Activated CD4-positive, alpha-beta T cell treated with anti-CD3 and anti-CD28 coated beads, Interleukin-2, amount 10 ng/mL, durations not matched to agents 7 days and 5 days (primary cell): ENCODE results near the gene OR2T2. TPM values are rescaled to one million over a fixed set of nuclear protein-coding genes. Genes with fewer than 3 reads are reported as not detected.
A peak's percentile ranks its signal among the peaks of the same experiment; 100 is the strongest.
"Not testable (repeated sequence)": the region's sequence is repeated elsewhere in the genome, so short reads cannot be mapped to it uniquely, and the experiment has no call there.

Experiments used
- CTCF ChIA-PET: fragments of 350-600 bp; sonication (Branson Sonifier 250); formaldehyde crosslinking; loops from one replicate; lab custom pipeline; 2021; ENCODE audit warnings: antibody characterized with exemption; lab: Charles Lee
- POLR2A ChIA-PET: fragments of 350-600 bp; sonication (Branson Sonifier 250); formaldehyde crosslinking; loops from one replicate; lab custom pipeline; 2021; ENCODE audit warnings: antibody characterized with exemption; lab: Charles Lee
- DNase-seq: peaks from one replicate; pipeline ENCODE4 v3.0.0-alpha.2; 2020
- H3K27ac Mint-ChIP-seq: one replicate; pipeline ENCODE4 v1.8.0; 2021; ENCODE audit warnings: mild to moderate bottlenecking, moderate library complexity, mixed read lengths
- H3K27me3 Mint-ChIP-seq: one replicate; pipeline ENCODE4 v1.8.0; 2021; ENCODE audit warnings: mixed read lengths
- H3K36me3 Mint-ChIP-seq: one replicate; pipeline ENCODE4 v1.8.0; 2021; ENCODE audit warnings: low read depth, mixed read lengths
- H3K4me1 Mint-ChIP-seq: one replicate; pipeline ENCODE4 v1.8.0; 2021; ENCODE audit warnings: mixed read lengths
- H3K4me3 Mint-ChIP-seq: one replicate; pipeline ENCODE4 v1.8.0; 2021; ENCODE audit warnings: mild to moderate bottlenecking, moderate library complexity, mixed read lengths
- H3K9me3 Mint-ChIP-seq: one replicate; pipeline ENCODE4 v1.8.0; 2021; ENCODE audit warnings: mixed read lengths
- total RNA-seq, 2 experiments: library from RNA; stranded (reverse); gene quantifications; one replicate each; pipeline ENCODE4 v1.2.3, GENCODE V29; 2021

OR2T2 gene
- not detected for total RNA-seq

- H3K4me3 Mint-ChIP-seq, H3K27ac Mint-ChIP-seq, H3K27me3 Mint-ChIP-seq, DNase-seq, H3K4me1 Mint-ChIP-seq, CTCF ChIA-PET, POLR2A ChIA-PET, H3K9me3 Mint-ChIP-seq, H3K36me3 Mint-ChIP-seq: not testable (repeated sequence)
Measured at GRCh38 chr1:248445399-248445798, at the start of gene OR2T2. Gene OR2T2, plus strand, starts transcription at chr1:248445637. Its CDS starts 7,161 bp downstream, at chr1:248452798.

GRCh38 chr1:248402748-248403147 is 42.7 kb upstream of the OR2T2 start, which contains the start of gene OR2T1:
Gene OR2T1, plus strand, starts transcription at chr1:248403048. Its CDS starts 3,100 bp downstream, at chr1:248406148.
- Mint-ChIP-seq H3K27me3 (no peaks in the 10 kb centered on the region), H3K4me3 (no peak within 1 kb of the TSS), H3K27ac (no peak within 1 kb of the TSS), H3K9me3 (no peaks in the 10 kb centered on the region), H3K4me1 (peaks cover 12% of the 10 kb centered on the region), H3K36me3 (no peaks in the 10 kb centered on the region)
- DNase-seq, result no peak
- CTCF ChIA-PET, result no interaction called here
- POLR2A ChIA-PET, result no interaction called here

- no peaks in the 10 kb centered on the region for H3K27me3 Mint-ChIP-seq
- peaks cover 12% of the 10 kb centered on the region for H3K4me1 Mint-ChIP-seq
- DNase-seq, result no peak
- H3K36me3 Mint-ChIP-seq, result no peaks in the 10 kb centered on the region
- H3K4me3 Mint-ChIP-seq, result no peak overlapping the region
- ChIA-PET POLR2A (no interaction called here), CTCF (interaction anchor here (0.7 kb wide), 2 partner anchors 381 to 1024 kb away, joined by 3 read pairs; no protein-coding TSS in a partner anchor)
- no peak overlapping the region for H3K27ac Mint-ChIP-seq
- no peaks in the 10 kb centered on the region for H3K9me3 Mint-ChIP-seq
Measured at GRCh38 chr1:248404024-248404423, 41.4 kb upstream of the OR2T2 start.

- ChIA-PET CTCF (no interaction called here), POLR2A (no interaction called here)
- no peak for DNase-seq
- no peaks in the 10 kb centered on the region for H3K36me3 Mint-ChIP-seq
- H3K4me3 Mint-ChIP-seq, result no peak overlapping the region
- H3K27ac Mint-ChIP-seq, result peak overlapping the region; percentile 19
- no peaks in the 10 kb centered on the region for H3K27me3 Mint-ChIP-seq
- peaks cover 15% of the 10 kb centered on the region for H3K9me3 Mint-ChIP-seq
- H3K4me1 Mint-ChIP-seq, result peaks cover 12% of the 10 kb centered on the region
Measured at GRCh38 chr1:248406721-248407692, 38.4 kb upstream of the OR2T2 start.

- H3K4me1 Mint-ChIP-seq, result peaks cover 5% of the 10 kb centered on the region
- no peak overlapping the region for H3K27ac Mint-ChIP-seq
- ChIA-PET CTCF (no interaction called here), POLR2A (no interaction called here)
- no peak overlapping the region for H3K4me3 Mint-ChIP-seq
- no peaks in the 10 kb centered on the region for H3K27me3 Mint-ChIP-seq
- DNase-seq, result no peak
- peaks cover 7% of the 10 kb centered on the region for H3K36me3 Mint-ChIP-seq
- peaks cover 28% of the 10 kb centered on the region for H3K9me3 Mint-ChIP-seq
Measured at GRCh38 chr1:248416226-248416625, 29.2 kb upstream of the OR2T2 start.

GRCh38 chr1:248417854-248418253 is 27.6 kb upstream of the OR2T2 start:
- H3K4me1 Mint-ChIP-seq, result peaks cover 5% of the 10 kb centered on the region
- peaks cover 30% of the 10 kb centered on the region for H3K9me3 Mint-ChIP-seq
- H3K4me3 Mint-ChIP-seq, result no peak overlapping the region
- ChIA-PET CTCF (no interaction called here), POLR2A (no interaction called here)
- no peaks in the 10 kb centered on the region for H3K27me3 Mint-ChIP-seq
- H3K36me3 Mint-ChIP-seq, result peaks cover 7% of the 10 kb centered on the region
- no peak for DNase-seq
- H3K27ac Mint-ChIP-seq, result no peak overlapping the region

- Mint-ChIP-seq H3K36me3 (peaks cover 7% of the 10 kb centered on the region), H3K4me1 (peaks cover 5% of the 10 kb centered on the region), H3K4me3 (no peak overlapping the region), H3K9me3 (peaks cover 25% of the 10 kb centered on the region), H3K27ac (no peak overlapping the region), H3K27me3 (no peaks in the 10 kb centered on the region)
- ChIA-PET POLR2A (no interaction called here), CTCF (no interaction called here)
- DNase-seq, result no peak
Measured at GRCh38 chr1:248421384-248421783, 24.1 kb upstream of the OR2T2 start.

- H3K4me3 Mint-ChIP-seq, POLR2A ChIA-PET, H3K36me3 Mint-ChIP-seq, CTCF ChIA-PET, H3K9me3 Mint-ChIP-seq, DNase-seq, H3K27ac Mint-ChIP-seq, H3K4me1 Mint-ChIP-seq, H3K27me3 Mint-ChIP-seq: not testable (repeated sequence)
Measured at GRCh38 chr1:248427526-248428191, 17.8 kb upstream of the OR2T2 start.

GRCh38 chr1:248428192-248428533 is 17.3 kb upstream of the OR2T2 start:
- POLR2A ChIA-PET, H3K4me1 Mint-ChIP-seq, CTCF ChIA-PET, H3K27ac Mint-ChIP-seq, DNase-seq, H3K36me3 Mint-ChIP-seq, H3K27me3 Mint-ChIP-seq, H3K9me3 Mint-ChIP-seq, H3K4me3 Mint-ChIP-seq: not testable (repeated sequence)

GRCh38 chr1:248431683-248432082 is 13.8 kb upstream of the OR2T2 start:
- POLR2A ChIA-PET, H3K36me3 Mint-ChIP-seq, DNase-seq, H3K4me3 Mint-ChIP-seq, CTCF ChIA-PET, H3K4me1 Mint-ChIP-seq, H3K27ac Mint-ChIP-seq, H3K9me3 Mint-ChIP-seq, H3K27me3 Mint-ChIP-seq: not testable (repeated sequence)

GRCh38 chr1:248432201-248432600 is 13.2 kb upstream of the OR2T2 start:
- H3K27ac Mint-ChIP-seq, H3K36me3 Mint-ChIP-seq, H3K27me3 Mint-ChIP-seq, POLR2A ChIA-PET, CTCF ChIA-PET, H3K9me3 Mint-ChIP-seq, H3K4me3 Mint-ChIP-seq, H3K4me1 Mint-ChIP-seq, DNase-seq: not testable (repeated sequence)

- DNase-seq, H3K27me3 Mint-ChIP-seq, H3K4me1 Mint-ChIP-seq, POLR2A ChIA-PET, H3K27ac Mint-ChIP-seq, H3K4me3 Mint-ChIP-seq, H3K9me3 Mint-ChIP-seq, H3K36me3 Mint-ChIP-seq, CTCF ChIA-PET: not testable (repeated sequence)
Measured at GRCh38 chr1:248433811-248434415, 11.5 kb upstream of the OR2T2 start.

- H3K27me3 Mint-ChIP-seq, H3K27ac Mint-ChIP-seq, H3K9me3 Mint-ChIP-seq, H3K36me3 Mint-ChIP-seq, H3K4me1 Mint-ChIP-seq, CTCF ChIA-PET, DNase-seq, POLR2A ChIA-PET, H3K4me3 Mint-ChIP-seq: not testable (repeated sequence)
Measured at GRCh38 chr1:248434913-248435312, 10.5 kb upstream of the OR2T2 start.
